Measurements from ENCODE around the gene SMIM28.
"Not testable (repeated sequence)": the region's sequence is repeated elsewhere in the genome, so short reads cannot be mapped to it uniquely, and the experiment has no call there.

SMIM28 gene

DNA sequence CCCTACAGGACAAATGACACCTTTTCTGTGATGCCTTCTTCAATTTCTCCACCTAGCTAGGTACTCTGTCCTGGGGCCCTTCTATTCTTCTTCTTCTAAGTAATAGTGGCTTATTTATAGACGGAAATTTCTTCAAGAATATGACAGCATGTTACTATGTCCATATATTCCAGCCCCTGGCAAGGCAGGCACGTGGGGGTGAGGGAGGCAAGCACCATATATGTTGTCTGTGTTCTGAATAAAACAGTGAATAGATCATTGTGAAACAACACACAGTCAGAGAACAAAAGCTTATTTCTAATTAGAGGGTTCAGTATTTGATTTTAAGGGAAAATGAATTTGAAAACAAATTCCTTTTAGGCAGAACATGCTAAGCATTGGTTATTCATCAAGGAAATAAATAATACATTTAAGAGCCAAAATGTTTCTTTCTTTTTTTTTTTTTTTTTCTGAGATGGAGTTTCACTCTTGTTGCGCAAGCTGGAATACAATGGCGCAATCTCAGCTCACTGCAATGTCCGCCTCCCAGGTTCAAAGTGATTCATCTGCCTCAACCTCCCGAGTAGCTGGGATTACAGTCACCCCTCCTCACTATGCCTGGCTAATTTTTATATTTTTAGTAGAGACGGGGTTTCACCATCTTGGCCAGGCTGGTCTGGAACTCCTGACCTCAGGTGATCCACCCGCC, 32.5 kb downstream of the SMIM28 start:
- DNase-seq, result peak; percentile 61

DNA sequence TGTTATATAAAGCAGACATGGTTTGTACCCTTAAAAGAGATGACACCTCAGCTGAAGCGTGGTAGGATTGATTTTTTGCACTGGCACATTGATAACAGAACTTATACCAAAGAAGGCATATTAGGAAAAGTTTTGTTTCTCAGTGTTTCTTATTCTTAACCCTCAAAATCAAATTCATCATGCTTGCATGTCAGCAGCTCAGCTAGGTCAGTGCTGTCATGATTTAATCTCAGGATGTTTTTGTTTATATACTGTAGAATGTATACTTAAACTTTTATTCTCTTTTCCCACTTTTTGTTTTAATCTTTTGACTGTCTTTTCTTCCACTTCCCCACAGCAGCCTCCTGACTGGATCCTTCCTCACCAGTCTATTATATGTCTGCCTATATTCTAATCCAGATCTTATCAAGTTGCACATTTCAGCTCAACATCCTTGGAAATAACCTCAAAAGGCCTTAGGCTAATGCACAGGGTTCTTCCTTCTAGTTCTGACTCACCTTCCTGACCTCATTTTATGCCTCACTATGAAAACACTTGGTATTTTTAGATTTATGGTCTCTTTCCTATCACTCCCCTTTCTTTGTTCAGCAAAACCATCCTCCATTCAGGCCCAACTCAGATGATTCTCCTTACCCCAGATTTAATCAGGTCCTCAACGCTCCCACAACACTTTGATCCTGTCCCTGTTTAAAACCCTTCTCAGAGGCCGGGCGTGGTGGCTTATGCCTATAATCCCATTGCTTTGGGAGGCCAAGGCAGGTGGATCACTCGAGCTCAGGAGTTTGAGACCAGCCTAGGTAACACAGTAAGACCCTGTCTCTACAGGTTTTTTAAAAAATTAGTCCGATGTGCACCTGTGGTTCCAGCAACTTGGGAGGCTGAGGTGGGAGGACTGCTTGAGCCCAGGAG, 33.5 kb downstream of the SMIM28 start:
- peak; percentile 34 for DNase-seq

DNA sequence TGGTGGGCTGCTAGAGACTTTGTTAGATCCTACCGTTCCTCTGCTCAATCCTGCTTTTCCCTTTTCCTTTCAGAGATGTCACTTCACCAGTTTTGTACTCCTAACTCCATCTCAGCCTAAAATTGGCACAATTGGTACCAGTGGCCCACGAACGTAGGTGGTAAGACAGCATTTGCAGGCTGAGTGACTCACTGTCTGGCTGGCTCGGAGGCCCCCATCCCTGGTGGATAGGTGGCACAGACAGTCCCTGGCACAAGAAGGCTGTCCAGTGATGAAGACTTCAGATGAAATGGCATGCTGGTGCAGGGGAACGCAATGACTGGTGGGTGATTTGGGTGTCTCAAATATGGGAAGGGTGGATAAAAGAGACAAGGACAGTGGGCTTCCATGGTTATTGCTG, 37.4 kb downstream of the SMIM28 start:
- no peak for DNase-seq

DNA sequence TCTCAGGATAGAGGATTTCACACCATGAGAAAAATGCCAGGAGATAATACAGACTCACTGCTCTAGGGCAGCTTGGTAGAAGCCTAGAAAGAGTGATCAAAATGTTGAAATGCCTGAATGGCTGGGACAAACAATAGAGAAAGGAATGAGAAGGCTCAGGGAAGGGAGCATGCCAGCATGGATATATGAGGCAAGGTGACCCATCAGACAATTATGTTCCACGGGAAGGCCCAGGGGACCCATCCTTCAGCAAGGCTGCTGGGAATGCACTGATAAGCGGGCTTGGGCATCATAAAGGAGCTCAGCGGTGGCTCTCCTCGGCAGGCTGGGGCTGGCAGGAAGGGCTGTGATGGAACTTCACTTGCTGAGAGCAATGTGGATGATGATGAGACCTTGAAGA, 38.5 kb downstream of the SMIM28 start:
- no peak for DNase-seq

DNA sequence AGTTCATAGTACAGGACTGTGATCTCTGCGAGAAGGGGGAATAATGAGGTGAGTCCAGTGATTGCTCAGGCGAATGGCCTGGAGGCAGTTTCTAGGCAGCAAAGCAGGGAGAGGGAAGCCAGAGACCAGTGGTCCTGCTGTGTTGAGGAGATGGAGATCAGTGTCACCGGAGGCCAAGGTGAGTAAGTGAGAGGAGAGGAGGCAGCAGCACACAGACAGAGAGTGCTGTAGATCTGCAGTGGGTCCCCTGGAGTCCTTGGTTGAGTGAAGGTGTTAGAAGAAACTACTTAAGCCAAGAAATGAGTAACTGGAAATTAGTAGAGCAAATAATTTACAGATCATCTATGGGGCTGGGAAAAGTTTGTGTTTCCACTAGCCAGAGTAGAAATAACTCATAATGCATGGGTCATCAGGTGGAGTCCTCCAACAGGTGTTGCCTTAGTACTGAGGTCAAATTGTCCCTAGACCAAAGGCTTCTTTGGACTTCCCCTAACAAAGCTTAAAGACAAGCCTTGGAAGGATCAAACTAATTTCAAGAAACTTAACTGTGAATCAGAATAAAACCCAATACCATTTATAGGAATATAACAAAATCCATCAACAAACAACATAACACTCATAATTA, 39.9 kb downstream of the SMIM28 start:
- DNase-seq, result no peak

DNA sequence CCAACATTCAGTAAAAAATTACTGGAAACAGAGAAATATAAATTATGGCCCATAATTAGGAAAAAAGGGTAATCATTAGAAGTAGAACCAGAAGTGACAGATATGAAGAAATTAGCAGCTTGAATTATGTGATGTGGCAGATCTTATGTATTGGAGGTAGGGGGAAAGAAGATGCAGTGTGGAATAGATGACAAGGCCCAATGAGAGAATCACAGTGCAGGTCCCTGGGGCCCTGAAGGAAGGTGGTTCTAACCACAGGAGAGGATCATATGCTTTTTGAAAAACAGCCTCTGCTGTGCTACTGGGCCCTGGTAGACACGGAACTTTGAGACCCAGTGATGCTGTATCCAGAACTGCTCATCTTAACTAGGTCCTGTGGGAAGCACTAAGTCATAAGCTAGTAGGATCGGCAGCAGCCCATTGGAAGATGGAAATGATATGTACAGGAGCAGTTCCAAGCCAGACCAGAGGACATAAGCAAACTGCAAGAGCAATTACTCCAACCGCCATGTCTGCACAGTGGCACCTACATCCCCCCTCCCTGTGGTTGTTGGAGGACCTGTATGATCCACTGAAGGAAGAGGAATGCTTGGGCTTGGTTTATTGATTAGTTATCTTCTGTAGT, 40.5 kb downstream of the SMIM28 start:
- DNase-seq, result no peak

DNA sequence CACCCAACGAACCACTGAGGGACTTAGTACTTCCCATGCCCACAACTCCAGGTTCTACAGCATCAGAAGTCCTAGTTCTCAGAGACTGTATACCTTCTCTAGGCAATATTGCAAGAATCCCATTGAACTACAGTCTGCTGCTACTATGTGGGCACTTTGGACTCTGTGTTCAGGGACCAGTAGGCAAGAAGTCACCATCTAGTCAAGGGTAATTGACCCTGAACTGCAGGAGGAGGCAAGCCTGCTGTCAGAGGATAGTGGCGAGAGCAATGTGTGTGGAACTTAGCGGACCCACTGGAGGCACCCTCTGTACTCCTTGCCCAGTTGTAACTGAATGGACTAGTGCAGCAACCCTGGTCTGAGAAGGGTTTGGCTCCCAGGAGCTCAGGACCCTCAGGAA, 42.1 kb downstream of the SMIM28 start:
- DNase-seq, result no peak

DNA sequence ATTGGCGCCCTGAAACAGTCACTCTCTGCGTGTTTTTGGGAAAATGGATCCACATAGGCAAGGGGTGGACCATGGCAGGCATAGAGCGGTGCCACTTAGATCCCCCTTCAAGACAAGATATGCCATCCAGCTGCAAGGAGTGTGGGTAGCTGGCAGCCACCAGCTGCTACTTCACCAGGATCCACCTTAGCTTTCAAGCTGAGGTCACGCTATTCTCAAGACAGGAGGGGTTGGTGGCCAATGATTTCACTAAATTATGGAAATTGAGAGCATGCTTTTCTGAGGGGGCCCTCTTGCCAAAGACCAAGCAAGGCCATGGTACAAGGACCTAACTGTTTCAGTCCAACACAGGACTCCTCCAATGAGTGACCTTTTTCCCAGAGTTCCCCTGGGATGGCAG, 42.7 kb downstream of the SMIM28 start:
- DNase-seq, result no peak

DNA sequence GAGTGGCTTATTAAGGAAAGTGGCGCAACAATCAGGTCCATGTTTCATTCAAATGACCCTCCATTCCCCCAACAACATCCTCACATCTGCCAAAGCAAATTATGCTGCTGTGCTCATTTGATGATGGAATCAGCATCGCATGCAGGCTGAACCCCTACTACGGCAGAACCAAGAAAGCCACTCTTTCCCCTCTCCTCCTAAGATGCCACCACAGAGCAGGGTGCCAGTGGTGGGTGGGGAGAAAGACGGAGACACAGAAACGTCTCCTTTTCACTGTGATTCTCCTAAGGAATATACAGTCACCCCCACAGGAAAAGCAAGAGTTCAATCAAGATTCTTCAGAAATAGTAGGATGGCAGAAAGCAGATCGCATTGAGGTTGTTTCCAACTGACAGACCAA, 43.4 kb downstream of the SMIM28 start:
- no peak for DNase-seq

DNA sequence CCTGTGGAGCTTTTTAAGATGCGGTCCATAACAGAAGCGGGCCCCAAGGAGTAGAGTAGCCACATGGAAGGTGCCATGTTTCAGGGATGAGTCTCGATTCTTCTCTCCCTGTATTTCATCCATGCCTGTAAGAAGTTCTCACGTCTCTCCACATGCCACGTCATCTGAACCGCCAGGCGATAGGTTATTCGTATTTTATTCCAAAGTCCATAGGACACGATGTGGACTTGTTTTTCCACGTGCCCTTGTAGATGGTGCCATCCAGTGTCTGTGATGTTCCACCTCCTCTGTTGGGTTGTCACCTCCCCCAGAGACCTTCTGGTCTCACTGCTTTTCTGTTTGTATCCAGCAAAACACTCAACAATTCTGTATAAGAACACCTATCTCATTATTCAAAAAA, 43.9 kb downstream of the SMIM28 start:
- DNase-seq, result no peak

DNA sequence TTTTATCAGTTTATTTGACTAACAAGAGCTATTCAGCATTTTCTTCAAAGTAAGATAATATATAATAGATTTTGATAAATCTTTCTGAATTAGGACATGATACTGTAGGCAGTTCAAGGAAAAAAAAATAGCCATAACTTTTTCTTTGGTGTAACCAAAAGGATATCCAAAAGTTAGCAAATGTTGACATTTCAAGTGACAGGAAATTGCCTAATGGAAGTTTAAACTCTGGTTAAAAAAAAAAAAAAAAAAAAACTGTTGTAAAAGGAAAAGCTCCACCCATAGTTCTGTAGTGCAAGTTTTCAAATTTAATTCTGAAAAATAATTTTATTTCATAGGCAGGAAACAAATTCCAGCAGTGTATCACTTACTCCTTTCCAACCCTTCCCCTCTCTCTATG, 45.2 kb downstream of the SMIM28 start:
- peak; percentile 51 for DNase-seq

DNA sequence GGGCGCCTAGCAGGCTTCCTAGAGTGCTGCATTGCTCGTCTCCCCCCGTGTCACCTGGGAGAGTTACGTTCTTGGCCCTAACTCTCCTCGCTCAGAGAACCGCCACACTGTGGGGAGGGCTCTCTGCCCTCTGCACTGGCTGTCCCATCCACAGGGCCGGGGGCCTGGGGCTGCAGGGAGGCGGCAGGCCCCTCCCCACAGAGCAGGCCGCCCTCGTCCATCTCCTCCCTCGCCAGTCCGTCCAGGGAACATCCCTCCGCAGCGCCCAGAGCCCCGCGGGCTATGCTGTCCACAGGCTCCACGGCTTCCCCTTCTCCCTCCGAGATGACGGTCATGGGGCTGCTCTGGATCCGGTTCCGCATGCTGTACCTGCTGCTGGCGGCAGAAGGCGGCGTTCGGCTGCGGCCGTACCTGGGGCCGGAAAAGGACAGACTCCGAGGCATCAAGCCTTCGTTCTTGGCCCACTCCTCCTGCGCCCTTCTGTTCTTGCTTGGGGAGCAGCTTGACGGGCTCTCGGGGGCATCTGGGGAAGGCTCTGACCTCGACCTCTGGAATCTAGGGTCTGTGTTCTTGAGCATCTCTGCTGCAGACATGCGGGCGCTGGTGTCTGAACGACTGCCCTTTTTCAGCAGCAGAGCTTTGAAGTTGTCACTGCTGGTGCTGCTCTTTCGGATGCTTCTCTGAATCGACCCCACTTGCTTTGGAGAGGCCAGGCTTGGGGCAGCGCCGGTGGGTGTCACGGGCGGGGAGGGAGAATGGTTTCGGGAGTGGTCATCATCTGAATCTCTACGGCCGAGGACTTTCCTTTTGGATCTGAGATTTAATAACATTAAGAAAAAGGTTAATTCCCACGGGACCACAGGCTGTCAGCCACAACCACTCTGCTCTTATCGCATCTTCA, 46.5 kb downstream of the SMIM28 start:
- DNase-seq, result no peak

DNA sequence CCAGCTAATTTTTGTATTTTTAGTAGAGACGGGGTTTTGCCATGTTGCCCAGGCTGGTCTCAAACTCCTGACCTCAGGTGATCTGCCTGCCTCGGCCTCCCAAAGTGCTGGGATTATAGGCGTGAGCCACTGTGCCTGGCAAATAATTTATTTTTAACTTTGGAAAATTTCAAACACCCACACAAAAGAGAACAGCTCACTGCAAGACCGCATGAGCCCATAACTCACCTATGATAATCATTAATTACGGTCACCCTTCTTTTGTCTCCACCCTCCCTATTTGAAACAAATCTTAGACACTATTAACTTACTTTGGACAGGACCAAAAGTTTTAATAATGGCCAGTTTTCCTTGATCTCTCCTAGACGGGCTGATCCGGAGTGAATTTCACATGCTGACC, 47.6 kb downstream of the SMIM28 start:
- not testable (repeated sequence) for DNase-seq

DNA sequence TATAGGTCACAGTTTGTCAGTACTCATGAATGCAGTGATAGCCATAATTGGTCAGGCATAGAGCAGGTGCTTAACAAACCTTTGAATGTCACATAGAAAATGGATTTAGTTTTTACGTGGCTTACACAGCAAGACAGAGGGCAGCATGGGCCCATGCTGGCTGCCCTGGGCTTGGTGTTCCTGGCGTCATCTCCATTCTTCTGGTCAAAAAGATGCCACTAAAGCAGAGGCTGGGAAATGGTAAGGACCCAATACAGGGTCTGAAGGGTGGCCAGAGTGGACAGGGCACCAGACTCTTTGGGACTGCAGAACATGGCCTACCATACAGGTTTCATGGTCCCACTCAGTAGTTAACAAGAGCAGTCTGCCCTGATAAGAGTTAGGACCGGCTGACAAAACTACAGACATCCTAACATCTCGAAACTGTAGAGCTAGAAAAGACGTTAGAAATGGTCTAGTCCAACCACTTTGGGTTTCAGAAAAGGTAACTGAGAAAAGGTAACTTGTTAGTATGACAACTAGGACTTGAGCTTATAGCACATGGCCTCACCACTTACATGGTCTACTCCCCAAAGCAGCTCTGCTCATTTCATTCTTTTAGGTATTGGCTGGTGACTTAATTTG, 48.9 kb downstream of the SMIM28 start:
- DNase-seq, result no peak

DNA sequence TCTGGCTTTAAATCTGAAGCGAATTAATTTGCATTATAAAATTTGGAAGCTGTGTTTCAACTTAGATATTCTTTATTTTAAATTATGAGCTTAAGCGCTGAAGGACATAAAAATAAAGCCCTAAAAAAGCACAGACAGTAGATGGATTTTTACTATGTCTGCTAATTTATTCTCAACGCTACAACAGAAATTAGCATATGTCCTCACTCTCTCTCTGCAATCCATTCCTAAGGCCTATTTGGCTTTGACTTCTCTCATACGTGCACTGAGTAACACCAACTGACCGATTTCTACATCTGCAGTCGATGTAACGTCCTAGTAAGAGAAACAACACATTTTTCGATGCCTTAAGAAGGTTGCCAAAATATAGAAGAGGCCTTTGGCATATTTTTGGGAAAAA, 50.0 kb downstream of the SMIM28 start:
- DNase-seq, result no peak

DNA sequence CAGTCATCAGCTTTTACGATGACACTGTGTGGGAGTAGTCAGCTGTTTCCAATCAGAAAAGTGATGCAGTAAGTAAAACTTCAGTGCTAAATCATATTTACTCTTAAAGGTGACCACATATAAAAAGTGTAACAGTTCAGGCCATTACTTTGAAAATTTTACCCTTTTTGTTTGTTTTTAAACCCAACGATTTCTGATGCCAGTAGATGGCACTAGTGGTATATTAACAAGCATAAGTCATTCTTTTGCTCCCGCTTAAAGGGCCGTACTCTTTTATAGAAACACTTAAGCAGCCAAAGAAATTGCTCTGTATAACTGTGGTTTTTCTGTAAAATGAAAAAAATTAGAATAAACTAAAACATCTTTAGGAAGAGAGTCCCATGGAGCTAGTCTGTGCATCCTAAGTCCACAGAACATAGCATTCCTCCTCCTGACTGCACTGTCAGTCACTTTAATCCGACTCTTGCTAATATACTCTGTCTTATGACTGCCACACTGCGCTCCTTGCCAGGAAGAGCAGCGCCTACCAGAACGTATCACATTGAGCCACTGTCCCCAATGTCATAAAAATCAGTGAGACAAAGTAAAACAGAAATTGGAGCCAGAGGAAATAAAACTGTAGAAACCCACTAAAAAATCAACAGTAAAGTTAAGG, 51.4 kb downstream of the SMIM28 start:
- peak; percentile 50 for DNase-seq

DNA sequence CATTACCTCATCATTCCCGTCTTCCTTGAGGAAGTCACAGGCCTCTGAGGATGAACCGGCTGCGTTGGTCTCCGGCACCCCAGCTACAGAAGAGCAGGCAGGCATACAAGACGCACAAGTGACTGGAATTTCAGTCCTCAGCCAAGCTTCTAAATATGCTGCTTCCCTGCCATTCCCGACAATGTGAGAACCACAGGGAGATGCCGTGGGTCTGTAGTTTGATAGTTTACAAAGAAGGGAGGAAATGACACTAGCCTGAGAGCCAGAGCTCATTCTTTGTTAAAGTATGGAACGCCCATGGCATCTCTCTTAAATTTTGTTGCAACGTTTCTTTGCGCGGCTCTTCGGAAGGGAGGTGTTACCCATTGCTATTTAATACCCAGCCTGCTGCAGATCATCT, 52.1 kb downstream of the SMIM28 start:
- DNase-seq, result no peak

DNA sequence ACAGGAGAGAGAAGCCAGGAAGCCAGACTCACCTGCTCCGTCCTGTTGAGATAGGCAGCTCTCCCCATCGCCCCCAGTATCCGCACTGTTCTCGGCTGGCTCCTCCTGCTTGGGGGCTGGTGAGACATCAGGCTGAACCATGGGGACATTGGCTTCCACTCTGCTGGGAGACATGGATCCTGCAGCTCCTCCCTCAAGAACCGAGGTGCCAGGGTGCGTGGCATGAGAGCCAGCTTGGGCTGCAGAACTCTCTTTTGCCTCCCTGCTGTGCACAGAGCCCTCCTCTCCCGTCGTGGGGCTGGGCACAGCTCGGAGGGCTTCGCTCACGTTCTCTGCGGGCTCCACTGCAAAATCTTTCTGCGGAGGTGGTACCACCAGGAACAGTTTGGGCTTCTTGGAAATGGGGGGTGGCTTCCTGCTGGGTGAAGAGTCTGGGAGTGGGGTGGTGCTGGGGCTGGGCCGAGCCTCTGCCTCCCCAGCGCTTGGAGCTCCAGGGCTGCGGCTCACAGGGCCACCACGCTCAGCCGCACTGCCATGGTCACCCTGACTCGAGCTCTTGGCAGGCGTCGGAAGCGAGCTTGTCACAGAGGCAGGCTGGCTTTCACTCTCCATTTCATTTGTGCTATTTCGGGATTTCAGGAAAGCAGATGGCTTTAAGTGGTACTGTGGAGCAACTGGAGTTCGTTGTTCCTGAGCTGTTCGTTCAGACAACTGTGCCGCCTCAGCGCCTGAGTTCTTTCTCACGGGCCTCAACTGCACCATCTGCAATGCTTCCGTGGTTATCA, 52.8 kb downstream of the SMIM28 start:
- no peak for DNase-seq

DNA sequence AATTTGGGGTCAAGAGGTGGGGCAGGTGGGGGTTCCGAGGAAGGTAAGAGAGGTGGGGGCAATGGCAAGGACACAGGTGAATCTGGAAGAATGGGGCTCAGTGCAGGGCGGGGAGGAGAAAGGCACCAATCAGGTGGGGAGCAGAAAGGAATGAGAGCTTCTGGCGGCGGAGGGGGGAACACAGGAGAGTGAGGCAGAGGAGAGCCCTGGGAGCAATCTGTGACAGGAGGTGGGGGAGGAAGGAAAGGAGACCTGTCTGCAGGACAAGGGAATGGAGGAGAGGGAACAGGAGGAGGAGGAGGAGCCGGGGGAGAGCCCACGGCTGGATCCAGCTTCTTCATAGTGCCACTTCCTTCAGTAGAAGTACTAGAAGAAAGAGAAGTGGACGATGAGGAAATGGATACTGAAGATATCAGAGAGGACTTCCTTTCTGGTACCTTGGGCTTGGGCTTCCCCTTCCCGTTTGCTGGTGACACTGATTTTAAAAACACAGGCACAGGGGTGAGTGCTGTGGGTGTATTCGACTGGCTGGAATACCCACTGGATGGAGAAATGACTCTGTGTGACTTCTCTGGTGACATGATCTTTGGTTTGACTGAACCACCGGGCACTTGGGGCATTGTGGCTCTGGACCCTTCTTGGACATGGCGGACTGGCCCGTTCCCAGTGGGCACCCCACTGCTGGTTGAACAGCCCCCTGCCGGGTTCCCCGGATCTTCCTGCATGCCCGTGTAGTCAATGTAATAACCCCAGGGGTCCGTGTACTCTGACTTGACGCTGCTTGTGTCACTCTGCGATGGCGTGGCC, 53.8 kb downstream of the SMIM28 start:
- peak; percentile 81 for DNase-seq

DNA sequence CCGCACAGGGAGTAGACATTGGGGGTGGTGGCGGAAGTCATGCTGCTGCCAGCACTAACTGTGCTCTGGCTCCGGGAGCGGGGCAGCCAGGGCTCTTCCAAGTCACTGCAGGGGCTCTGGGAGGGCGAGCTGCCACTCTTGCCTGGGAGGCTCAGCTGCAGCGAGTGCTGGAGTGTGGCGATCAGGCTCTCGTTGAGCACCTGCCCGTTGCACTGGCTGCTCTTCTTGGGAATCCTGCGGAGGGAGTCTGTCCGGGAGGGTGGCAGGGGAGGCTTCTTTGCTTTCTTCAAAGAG, 54.3 kb downstream of the SMIM28 start:
- DNase-seq, result no peak
